ENCODE results near the gene TNN.
"Not testable (repeated sequence)": the region's sequence is repeated elsewhere in the genome, so short reads cannot be mapped to it uniquely, and the experiment has no call there.

The TNN gene

GRCh38 chr1:175071276-175071943 is 3.8 kb downstream of the TNN start:
- no peak for DNase-seq

- peak in 1 of 2 experiments; percentile 39 for DNase-seq
These were observed 4.7 kb downstream of the TNN start for GRCh38 chr1:175072099-175072951.

GRCh38 chr1:175073061-175073460 is 5.4 kb downstream of the TNN start:
- DNase-seq = no peak

GRCh38 chr1:175073633-175074032 is 6.0 kb downstream of the TNN start:
- no peak for DNase-seq

GRCh38 chr1:175075572-175076568 is 8.2 kb downstream of the TNN start:
- DNase-seq = no peak

GRCh38 chr1:175077356-175078030 is 9.9 kb downstream of the TNN start:
- no peak for DNase-seq

GRCh38 chr1:175078629-175079028 is 11.0 kb downstream of the TNN start:
- DNase-seq = no peak

GRCh38 chr1:175079338-175079737 is 11.7 kb downstream of the TNN start:
- DNase-seq = no peak

- no peak for DNase-seq
These were observed 12.4 kb downstream of the TNN start for GRCh38 chr1:175080030-175080429.

GRCh38 chr1:175081983-175082382 is 14.3 kb downstream of the TNN start:
- DNase-seq = no peak

- no peak for DNase-seq
These were observed 20.9 kb downstream of the TNN start for GRCh38 chr1:175088525-175088951.

GRCh38 chr1:175089136-175089718 is 21.6 kb downstream of the TNN start:
- DNase-seq = peak in 1 of 2 experiments; percentile 30

- no peak for DNase-seq
These were observed 23.1 kb downstream of the TNN start for GRCh38 chr1:175090780-175091179.

GRCh38 chr1:175094626-175095025 is 27.0 kb downstream of the TNN start:
- DNase-seq = peak; percentile 99 to 100

GRCh38 chr1:175095069-175095468 is 27.4 kb downstream of the TNN start:
- DNase-seq = no peak

GRCh38 chr1:175095978-175096607 is 28.5 kb downstream of the TNN start:
- peak in 1 of 2 experiments; percentile 27 for DNase-seq

- DNase-seq = no peak
These were observed 29.7 kb downstream of the TNN start for GRCh38 chr1:175097361-175097760.

- no peak for DNase-seq
These were observed 32.3 kb downstream of the TNN start for GRCh38 chr1:175099916-175100315.

- DNase-seq = not testable (repeated sequence)
These were observed 34.5 kb downstream of the TNN start for GRCh38 chr1:175102166-175102565.

GRCh38 chr1:175106536-175106935 is 38.9 kb downstream of the TNN start:
- DNase-seq = not testable (repeated sequence)

- not testable (repeated sequence) for DNase-seq
These were observed 40.7 kb downstream of the TNN start for GRCh38 chr1:175108331-175108820.
